Colon (tissue), 2 donors: ENCODE measurements around the gene RPS16.

Source experiments
- FAIRE-seq: peaks from 2 replicates; lab custom pipeline; 2012; peaks lifted over from hg19 to GRCh38; lab: Jason Lieb, UNC
- donor health status: control.
- donor health status: control.

Gene RPS16

GRCh38 chr19:39449116-39449797, 13.5 kb upstream of the RPS16 start:
- no peak for FAIRE-seq

- FAIRE-seq = no peak
Measured at GRCh38 chr19:39448271-39448670, 12.5 kb upstream of the RPS16 start.

GRCh38 chr19:39446365-39447084, 10.8 kb upstream of the RPS16 start:
- FAIRE-seq = no peak

GRCh38 chr19:39445196-39446111, 9.7 kb upstream of the RPS16 start, which contains the start of gene SUPT5H:
Gene SUPT5H (plus strand): TSS chr19:39445582. CDS start chr19:39445891, 309 bp downstream.
- no peak for FAIRE-seq

- no peak for FAIRE-seq
Measured at GRCh38 chr19:39444598-39445195, 8.9 kb upstream of the RPS16 start.

GRCh38 chr19:39438270-39438934, 2.7 kb upstream of the RPS16 start:
- FAIRE-seq = no peak

GRCh38 chr19:39436350-39436716, 584 bp upstream of the RPS16 start:
- no peak for FAIRE-seq

GRCh38 chr19:39434123-39435076, 1.3 kb downstream of the RPS16 start:
- no peak for FAIRE-seq

- no peak for FAIRE-seq
Measured at GRCh38 chr19:39433480-39434079, 2.2 kb downstream of the RPS16 start.

GRCh38 chr19:39432677-39433025, 3.1 kb downstream of the RPS16 start:
- FAIRE-seq = no peak

GRCh38 chr19:39430675-39431593, 4.8 kb downstream of the RPS16 start:
- FAIRE-seq = no peak

GRCh38 chr19:39428283-39429112, 7.3 kb downstream of the RPS16 start:
- no peak for FAIRE-seq

- FAIRE-seq = no peak
Measured at GRCh38 chr19:39427707-39428106, 8.0 kb downstream of the RPS16 start.

GRCh38 chr19:39426170-39426569, 9.6 kb downstream of the RPS16 start:
- no peak for FAIRE-seq

GRCh38 chr19:39425744-39426143, 10.0 kb downstream of the RPS16 start:
- no peak for FAIRE-seq

- no peak for FAIRE-seq
Measured at GRCh38 chr19:39424934-39425333, 10.8 kb downstream of the RPS16 start.

- FAIRE-seq = no peak
Measured at GRCh38 chr19:39423258-39424086, 12.3 kb downstream of the RPS16 start.
